Heart right ventricle (tissue), 16 donors: Measurements from ENCODE around the gene PRDM15. TPM values are rescaled to one million over a fixed set of nuclear protein-coding genes. Genes with fewer than 3 reads are reported as not detected.

Experiments used
- ATAC-seq, 8 donors: fragments of 200-7000 bp; cut with Tn5 transposase; one replicate each; pipeline ENCODE4 v1.9.1; 2020; ENCODE audit warnings: mild to moderate bottlenecking in 8 of 8, moderate library complexity in 8 of 8, moderate number of reproducible peaks in 1 of 8
- DNase-seq, 2 donors: peaks; one replicate each; pipeline ENCODE4 v3.0.0-alpha.2; 2020
- H3K27ac ChIP-seq, 10 donors: fragments of 200-600 bp; sonication (generic) in 2 of 10; one replicate each; pipeline versions ENCODE4 v1.5.0 to v1.8.0; 2020 to 2022; ENCODE audit warnings: mild to moderate bottlenecking in 3 of 10
- H3K27me3 ChIP-seq, 7 donors: fragments of 200-600 bp; one replicate each; pipeline ENCODE4 v1.8.0; 2021 to 2022; ENCODE audit warnings: mild to moderate bottlenecking in 2 of 7
- H3K36me3 ChIP-seq, 9 donors: fragments of 200-600 bp; sonication (generic) in 1 of 9; one replicate each; pipeline versions ENCODE4 v1.5.0 to v1.8.0; 2020 to 2022; ENCODE audit warnings: mild to moderate bottlenecking in 2 of 9
- H3K4me1 ChIP-seq, 9 donors: fragments of 200-600 bp; sonication (generic) in 1 of 9; one replicate each; pipeline versions ENCODE4 v1.5.0 to v1.8.0; 2020 to 2022; ENCODE audit warnings: mild to moderate bottlenecking in 4 of 9
- H3K4me3 ChIP-seq, 10 donors: fragments of 200-600 bp; sonication (generic) in 2 of 10; one replicate each; pipeline versions ENCODE4 v1.5.0 to v1.8.0; 2020 to 2022; ENCODE audit warnings: mild to moderate bottlenecking in 7 of 10, moderate library complexity in 2 of 10
- H3K9me3 ChIP-seq, 11 donors: fragments of 200-600 bp in 10 of 11; sonication (generic) in 2 of 11; one replicate each; pipeline versions ENCODE4 v1.5.0 to v1.8.0; 2013 to 2022; ENCODE audit warnings: mild to moderate bottlenecking in 2 of 11, control low read depth in 1 of 11, moderate library complexity in 1 of 11
- WGBS, 2 donors: extraction: QIAGEN DNeasy Blood & Tissue Kit; methylation state at CpG; one replicate each; pipeline ENCODE4 v1.1.7; 2013; ENCODE audit warnings: inconsistent platforms in 1 of 2; 5-methylcytosine and 5-hydroxymethylcytosine counted together
- intact Hi-C, 10 donors: fragments of 100-400 bp; cut with DNase I; formaldehyde crosslinking; loops; one replicate each; pipeline versions ENCODE4 v1.11.1 to v1.14.2; 2022
- polyA plus RNA-seq, 2 donors: library from polyadenylated mRNA; stranded (reverse); fragments of 200-250 nt; gene quantifications; one replicate each; pipeline ENCODE4 v1.2.3, GENCODE V29; 2013
- total RNA-seq, 10 donors: library from RNA; stranded (reverse); fragmentation: NEBNext Ultra II Directional in 3 of 10; extraction: Animal tissue kit (Norgen Biotek cat#: 25700) in 3 of 10; gene quantifications; one replicate each; pipeline versions ENCODE4 v1.2.1 to v1.2.4, GENCODE V29; 2021 to 2023
- TF ChIP-seq, protein P1 (sequence below), 9 donors: fragments of 200-600 bp; sonication (generic) in 2 of 9; IDR thresholded peaks; one replicate each; pipeline versions ENCODE4 v1.5.0 to v1.8.0; 2021 to 2022; ENCODE audit warnings: antibody characterized with exemption in 9 of 9, mild to moderate bottlenecking in 5 of 9, moderate library complexity in 1 of 9
- donor health status: Arrhythmogenic right ventricular cardiomyopathy.
- donor health status: ischemic (EF 13 %, LVEDD 7.1; RV severe dilation, severe dysfunction).
- donor health status: healthy with polysubstance abuse.
- donor health status: DM: no; HTN: yes; CAD: no.
- donor health status: DM: no; HTN: no; CAD: no.
- donor health status: ischemic (EF 25% LVEDD 6.9; RV normal size, moderate dysfunction).
- donor health status: ischemic (EF 25% LVEDD 5.7; RV mildly dilated, moderate dysfunction).
- donor health status: healthy.
- donor health status: DM: yes; HTN: yes; CAD: no.
- donor health status: Ischemic cardiomyopathy.
- donor health status: ischemic (EF 35%, LVEDD 5.7; RV mildly dilated, moderate dysfunction).
- donor health status: nonischemic (EF 11% LVEDD 7.7; RV severe dilation, severe dysfunction).
- donor health status: DM: yes; HTN: yes; CAD: no.
- donor health status: PGD.
- donor health status: ischemic (EF 29% LVEDD 5.4; RV normal size, mild dysfunction).
- donor health status: nonischemic (EF 23%, LVEDD 6.1; RV moderate dilation, normal function).

Gene PRDM15
- total and polyA plus RNA-seq, 12 donors: 1.0 to 5.8 (median 3.2) TPM

DNA sequence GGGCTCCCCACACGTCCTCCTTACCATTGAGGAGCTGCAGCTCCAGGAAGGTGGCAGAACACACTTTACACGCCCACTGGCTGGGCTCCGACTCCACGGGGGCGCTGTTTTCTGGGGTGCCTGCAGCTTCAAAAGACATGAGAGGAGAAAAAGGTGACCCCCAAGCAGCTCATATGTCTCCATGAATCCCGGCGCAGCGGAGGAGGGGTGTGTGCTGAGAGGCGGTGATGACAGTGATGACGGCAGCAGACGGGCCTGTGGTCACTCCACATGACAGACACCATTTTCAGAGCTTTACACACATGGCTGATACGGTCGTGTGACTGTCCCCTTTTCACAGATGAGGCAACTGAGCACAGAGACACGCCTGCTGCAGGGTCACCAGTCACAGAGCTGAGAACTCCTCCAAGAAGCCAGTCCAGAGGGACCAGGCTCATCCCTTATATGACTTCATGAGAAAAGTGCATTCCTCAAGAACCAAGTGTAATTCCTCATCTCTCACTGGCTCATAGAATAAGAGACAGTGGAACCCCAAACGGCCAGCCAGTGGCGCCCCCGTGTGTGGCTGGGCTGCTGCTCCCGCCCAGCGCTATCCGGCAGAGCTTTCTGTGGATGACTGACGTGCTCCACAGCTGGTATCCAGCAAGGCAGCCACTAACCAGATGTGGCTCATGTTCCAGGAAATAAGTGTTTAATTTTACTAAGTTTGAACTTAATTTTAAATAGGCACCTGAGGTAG, 31.9 kb downstream of the PRDM15 start:
- TF ChIP-seq, protein P1, sequence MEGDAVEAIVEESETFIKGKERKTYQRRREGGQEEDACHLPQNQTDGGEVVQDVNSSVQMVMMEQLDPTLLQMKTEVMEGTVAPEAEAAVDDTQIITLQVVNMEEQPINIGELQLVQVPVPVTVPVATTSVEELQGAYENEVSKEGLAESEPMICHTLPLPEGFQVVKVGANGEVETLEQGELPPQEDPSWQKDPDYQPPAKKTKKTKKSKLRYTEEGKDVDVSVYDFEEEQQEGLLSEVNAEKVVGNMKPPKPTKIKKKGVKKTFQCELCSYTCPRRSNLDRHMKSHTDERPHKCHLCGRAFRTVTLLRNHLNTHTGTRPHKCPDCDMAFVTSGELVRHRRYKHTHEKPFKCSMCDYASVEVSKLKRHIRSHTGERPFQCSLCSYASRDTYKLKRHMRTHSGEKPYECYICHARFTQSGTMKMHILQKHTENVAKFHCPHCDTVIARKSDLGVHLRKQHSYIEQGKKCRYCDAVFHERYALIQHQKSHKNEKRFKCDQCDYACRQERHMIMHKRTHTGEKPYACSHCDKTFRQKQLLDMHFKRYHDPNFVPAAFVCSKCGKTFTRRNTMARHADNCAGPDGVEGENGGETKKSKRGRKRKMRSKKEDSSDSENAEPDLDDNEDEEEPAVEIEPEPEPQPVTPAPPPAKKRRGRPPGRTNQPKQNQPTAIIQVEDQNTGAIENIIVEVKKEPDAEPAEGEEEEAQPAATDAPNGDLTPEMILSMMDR (IDR thresholded peaks at IDR 0.05): no peak

DNA sequence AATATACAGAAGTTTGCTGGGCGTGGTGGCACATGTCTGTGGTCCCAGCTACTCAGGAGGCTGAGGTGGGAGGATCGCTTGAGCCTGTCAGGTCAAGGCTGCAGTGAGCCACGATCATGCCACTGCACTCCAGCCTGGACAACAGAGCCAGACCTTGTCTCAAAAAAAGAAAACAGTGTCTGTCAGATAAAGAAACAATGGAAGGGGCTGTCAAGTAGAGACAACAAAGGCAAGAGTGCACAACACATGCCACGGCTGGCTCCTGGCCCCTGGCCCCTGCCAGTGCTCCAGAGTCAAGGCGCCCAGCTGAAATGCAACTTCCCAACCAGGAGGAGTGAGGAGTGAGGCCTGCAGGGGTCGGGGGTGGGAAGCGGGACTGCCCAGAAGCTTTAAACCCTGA, 32.6 kb downstream of the PRDM15 start:
- intact Hi-C loops: no loop called here
- Histone ChIP-seq H3K4me3 (no peak overlapping the region), H3K4me1 (no peaks in the 10 kb centered on the region), H3K27me3 (no peaks in the 10 kb centered on the region), H3K27ac (no peak overlapping the region), H3K9me3 (peaks cover 0 to 6% (median 0%) of the 10 kb centered on the region in 11 donors), H3K36me3 (peaks cover 0 to 43% (median 0%) of the 10 kb centered on the region in 9 donors)
- ATAC-seq (no peak), DNase-seq (no peak)
- TF ChIP-seq, protein P1 (IDR thresholded peaks at IDR 0.05): no peak
- WGBS, 2 donors: 88 to 91% methylated on average over 7 of the region's 7 CpGs

More for the DNA sequence above, 31.9 kb downstream of the PRDM15 start:
- H3K4me3 ChIP-seq: no peak overlapping the region
- intact Hi-C loops: no loop called here
- no peak overlapping the region for H3K27ac ChIP-seq
- peaks cover 0 to under 1% (median 0%) of the 10 kb centered on the region in 11 donors for H3K9me3 ChIP-seq
- peaks cover 0 to 44% (median 0%) of the 10 kb centered on the region in 9 donors for H3K36me3 ChIP-seq
- no peak for ATAC-seq
- no peaks in the 10 kb centered on the region for H3K27me3 ChIP-seq
- WGBS, 2 donors: 76 to 80% methylated on average over 21 of the region's 21 CpGs
- no peaks in the 10 kb centered on the region for H3K4me1 ChIP-seq
- no peak for DNase-seq

DNA sequence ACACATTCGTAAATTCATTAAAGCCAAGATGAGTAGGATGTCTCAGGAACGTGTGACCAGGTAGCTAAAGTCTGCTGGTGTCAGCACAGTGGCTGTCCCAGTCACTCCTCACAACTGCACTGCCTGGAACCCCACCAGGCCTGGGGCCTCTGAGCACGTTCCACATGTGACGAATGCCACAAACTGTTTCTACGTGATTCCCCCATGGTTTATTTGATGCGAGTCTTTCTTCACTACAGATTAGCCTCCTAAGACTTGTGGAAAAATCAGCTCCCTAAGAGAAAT, 33.2 kb downstream of the PRDM15 start:
- ATAC-seq (no peak), DNase-seq (no peak)
- TF ChIP-seq, protein P1 (IDR thresholded peaks at IDR 0.05): no peak
- intact Hi-C loops: no loop called here
- 89 to 91% methylated on average over 6 of the region's 6 CpGs for WGBS, 2 donors
- H3K9me3 ChIP-seq: peaks cover 0 to 11% (median 3%) of the 10 kb centered on the region in 11 donors
- no peak overlapping the region for H3K4me3 ChIP-seq
- H3K27me3 ChIP-seq: no peaks in the 10 kb centered on the region
- no peak overlapping the region for H3K27ac ChIP-seq
- H3K36me3 ChIP-seq: peaks cover 0 to 40% (median 0%) of the 10 kb centered on the region in 9 donors
- H3K4me1 ChIP-seq: no peaks in the 10 kb centered on the region

DNA sequence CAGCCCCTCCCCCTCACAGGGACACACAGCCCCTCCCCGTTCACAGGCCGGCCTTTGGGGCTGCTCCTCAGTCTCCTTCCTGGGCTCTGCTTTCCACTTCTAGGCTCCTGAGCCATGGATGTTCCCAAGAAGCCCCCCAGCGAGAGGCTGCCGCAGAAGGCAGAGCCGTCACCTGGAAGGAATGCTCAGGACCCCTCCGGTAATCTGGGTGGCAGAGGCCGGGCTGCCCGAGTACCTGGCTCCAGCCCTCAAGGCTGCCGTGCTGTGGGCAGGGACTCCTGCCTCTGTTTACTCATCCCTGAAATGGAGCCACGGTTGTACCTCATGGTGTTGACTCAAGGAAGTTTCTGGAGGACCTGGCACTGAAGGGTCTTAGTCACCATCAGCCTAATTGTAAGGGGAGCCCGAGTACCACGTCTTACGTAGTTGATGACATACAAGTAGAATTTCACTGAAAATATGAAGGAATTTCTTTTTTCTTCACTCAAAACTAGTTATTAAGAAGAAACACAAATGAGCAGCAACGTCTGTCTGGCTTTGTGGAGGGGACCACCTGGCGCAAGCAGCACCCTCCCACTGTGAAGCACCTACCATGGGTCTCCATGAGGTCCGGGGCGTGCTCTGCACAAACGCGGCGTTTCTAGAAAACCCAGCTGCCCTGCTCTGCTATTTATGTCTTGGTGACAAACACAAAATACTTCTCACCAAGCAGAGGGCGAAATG, 33.7 kb downstream of the PRDM15 start:
- Histone ChIP-seq H3K36me3 (peaks cover 0 to 40% (median 0%) of the 10 kb centered on the region in 9 donors), H3K9me3 (peaks cover 0 to 16% (median 6%) of the 10 kb centered on the region in 11 donors), H3K4me1 (no peaks in the 10 kb centered on the region), H3K4me3 (no peak overlapping the region), H3K27ac (no peak overlapping the region), H3K27me3 (no peaks in the 10 kb centered on the region)
- TF ChIP-seq, protein P1 (IDR thresholded peaks at IDR 0.05): no peak
- intact Hi-C loops: no loop called here
- DNase-seq: no peak
- no peak for ATAC-seq
- WGBS, 2 donors: 93 to 96% methylated on average over 21 of the region's 21 CpGs
